CD4-positive, alpha-beta T cell (primary cell): Measurements from ENCODE around the gene APBA2. TPM values are rescaled to one million over a fixed set of nuclear protein-coding genes. Genes with fewer than 3 reads are reported as not detected.

Experiments used
- ATAC-seq: fragments of 200-7000 bp; cut with Tn5 transposase; one replicate; pipeline ENCODE4 v1.10.0; 2022; ENCODE audit warnings: mild to moderate bottlenecking; ENCODE audit not compliant: poor library complexity
- CTCF ChIA-PET: fragments of 350-600 bp; sonication (Branson Sonifier 250); formaldehyde crosslinking; loops from one replicate; lab custom pipeline; 2021; ENCODE audit warnings: antibody characterized with exemption, inconsistent platforms; lab: Charles Lee
- POLR2A ChIA-PET: fragments of 350-600 bp; sonication (Branson Sonifier 250); formaldehyde crosslinking; loops from one replicate; lab custom pipeline; 2021; ENCODE audit warnings: antibody characterized with exemption, inconsistent platforms; lab: Charles Lee
- DNase-seq, 14 experiments: peaks; one replicate each; pipeline ENCODE4 v3.0.0-alpha.2; 2013 to 2020; ENCODE audit warnings: mixed read lengths in 2 of 14
- H3K27ac ChIP-seq, 2 donors: one replicate each; pipeline versions ENCODE4 v1.5.1 to v1.7.0; 2013; ENCODE audit warnings: low read length in 2 of 2, low read depth in 1 of 2, mild to moderate bottlenecking in 1 of 2
- H3K27me3 ChIP-seq, 2 experiments: 1 replicate in 1 of 2; 2 replicates in 1 of 2; pipeline versions ENCODE4 v1.6.1 to v1.7.0; 2013; ENCODE audit warnings: low read length in 2 of 2, control low read depth in 1 of 2, mild to moderate bottlenecking in 1 of 2, moderate library complexity in 1 of 2; ENCODE audit not compliant: insufficient read depth in 2 of 2, control insufficient read depth in 1 of 2
- H3K36me3 ChIP-seq: one replicate; pipeline ENCODE4 v1.6.1; 2013; ENCODE audit warnings: low read length, control low read depth; ENCODE audit not compliant: insufficient read depth
- H3K4me1 ChIP-seq: one replicate; pipeline ENCODE4 v1.6.1; 2013; ENCODE audit warnings: low read length, control low read depth; ENCODE audit not compliant: insufficient read depth
- H3K4me3 ChIP-seq: one replicate; pipeline ENCODE4 v1.5.1; 2013; ENCODE audit warnings: mild to moderate bottlenecking, low read length, moderate library complexity
- H3K9me3 ChIP-seq, 2 experiments: 1 replicate in 1 of 2; 2 replicates in 1 of 2; pipeline versions ENCODE4 v1.6.1 to v1.7.0; 2013; ENCODE audit warnings: low read length in 2 of 2, mild to moderate bottlenecking in 2 of 2, control low read depth in 1 of 2, moderate library complexity in 1 of 2; ENCODE audit not compliant: control insufficient read depth in 1 of 2, insufficient read depth in 1 of 2
- H3K27ac Mint-ChIP-seq: one replicate; pipeline ENCODE4 v1.8.0; 2020; ENCODE audit warnings: mixed read lengths
- H3K27me3 Mint-ChIP-seq: one replicate; pipeline ENCODE4 v1.8.0; 2021; ENCODE audit warnings: mixed read lengths
- H3K36me3 Mint-ChIP-seq: one replicate; pipeline ENCODE4 v1.8.0; 2021; ENCODE audit warnings: low read depth, mixed read lengths
- H3K4me1 Mint-ChIP-seq: one replicate; pipeline ENCODE4 v1.8.0; 2021; ENCODE audit warnings: low read depth, mixed read lengths
- H3K4me3 Mint-ChIP-seq: one replicate; pipeline ENCODE4 v1.8.0; 2020; ENCODE audit warnings: mild to moderate bottlenecking, mixed read lengths
- H3K9me3 Mint-ChIP-seq: one replicate; pipeline ENCODE4 v1.8.0; 2020; ENCODE audit warnings: mixed read lengths
- CTCF ChIP-seq: fragments of 200-600 bp; IDR thresholded peaks from one replicate; pipeline ENCODE4 v1.8.0; 2022; ENCODE audit warnings: antibody characterized with exemption, mild to moderate bottlenecking
- intact Hi-C, 2 experiments: fragments of 100-400 bp; cut with DNase I in 1 of 2; cut with micrococcal nuclease in 1 of 2; formaldehyde crosslinking; loops; one replicate each; pipeline versions ENCODE4 v1.15.1 to v1.9.0; 2023 to 2025; cut with DNase I, micrococcal nuclease
- total RNA-seq, 174 experiments: library from RNA in 2 of 174; stranded (reverse) in 2 of 174; gene quantifications; one replicate each; pipeline ENCODE4 v1.2.3 and lab custom pipeline; 2021 to 2026

APBA2 gene
- total RNA-seq, 2 experiments from 2014 or later = 123 to 126 TPM

- Histone ChIP-seq H3K4me1 (peaks cover 37% of the 10 kb centered on the region), H3K4me3 (no peak overlapping the region), H3K9me3 (no peaks in the 10 kb centered on the region), H3K27me3 (no peaks in the 10 kb centered on the region), H3K27ac (no peak overlapping the region), H3K36me3 (peaks cover 17% of the 10 kb centered on the region)
- Mint-ChIP-seq H3K27me3 (no peaks in the 10 kb centered on the region), H3K9me3 (no peaks in the 10 kb centered on the region), H3K27ac (peak overlapping the region; percentile 69), H3K4me3 (no peak overlapping the region), H3K4me1 (peaks cover 65% of the 10 kb centered on the region), H3K36me3 (peaks cover 48% of the 10 kb centered on the region)
- ChIA-PET CTCF (no interaction called here), POLR2A (interaction anchor here (0.7 kb wide), 1 partner anchor 122 kb away, joined by 3 read pairs; no protein-coding TSS in a partner anchor)
- DNase-seq = no peak
- no peak for ATAC-seq
- intact Hi-C loops = no loop called here
- no peak for TF ChIP-seq CTCF
These were observed 107.9 kb downstream of the APBA2 start for GRCh38 chr15:28993720-28994053.

GRCh38 chr15:28994142-28994830 is 108.5 kb downstream of the APBA2 start:
- Mint-ChIP-seq H3K9me3 (no peaks in the 10 kb centered on the region), H3K4me1 (peaks cover 64% of the 10 kb centered on the region), H3K27me3 (no peaks in the 10 kb centered on the region), H3K4me3 (no peak overlapping the region), H3K27ac (peak overlapping the region; percentile 69), H3K36me3 (peaks cover 47% of the 10 kb centered on the region)
- H3K4me3 ChIP-seq = no peak overlapping the region
- no peak for TF ChIP-seq CTCF
- ATAC-seq (peak; percentile 74), DNase-seq (peak in 5 of 14 experiments; percentile 11 to 51 (median 13))
- peaks cover 37% of the 10 kb centered on the region for H3K4me1 ChIP-seq
- CTCF ChIA-PET = no interaction called here
- peaks cover 17% of the 10 kb centered on the region for H3K36me3 ChIP-seq
- POLR2A ChIA-PET = interaction anchor here (0.7 to 1.4 kb wide), 2 partner anchors 9 to 121 kb away, joined by 3 read pairs; no protein-coding TSS in a partner anchor
- H3K9me3 ChIP-seq = no peaks in the 10 kb centered on the region
- intact Hi-C loops = no loop called here
- H3K27ac ChIP-seq = no peak overlapping the region
- no peaks in the 10 kb centered on the region for H3K27me3 ChIP-seq

DNA sequence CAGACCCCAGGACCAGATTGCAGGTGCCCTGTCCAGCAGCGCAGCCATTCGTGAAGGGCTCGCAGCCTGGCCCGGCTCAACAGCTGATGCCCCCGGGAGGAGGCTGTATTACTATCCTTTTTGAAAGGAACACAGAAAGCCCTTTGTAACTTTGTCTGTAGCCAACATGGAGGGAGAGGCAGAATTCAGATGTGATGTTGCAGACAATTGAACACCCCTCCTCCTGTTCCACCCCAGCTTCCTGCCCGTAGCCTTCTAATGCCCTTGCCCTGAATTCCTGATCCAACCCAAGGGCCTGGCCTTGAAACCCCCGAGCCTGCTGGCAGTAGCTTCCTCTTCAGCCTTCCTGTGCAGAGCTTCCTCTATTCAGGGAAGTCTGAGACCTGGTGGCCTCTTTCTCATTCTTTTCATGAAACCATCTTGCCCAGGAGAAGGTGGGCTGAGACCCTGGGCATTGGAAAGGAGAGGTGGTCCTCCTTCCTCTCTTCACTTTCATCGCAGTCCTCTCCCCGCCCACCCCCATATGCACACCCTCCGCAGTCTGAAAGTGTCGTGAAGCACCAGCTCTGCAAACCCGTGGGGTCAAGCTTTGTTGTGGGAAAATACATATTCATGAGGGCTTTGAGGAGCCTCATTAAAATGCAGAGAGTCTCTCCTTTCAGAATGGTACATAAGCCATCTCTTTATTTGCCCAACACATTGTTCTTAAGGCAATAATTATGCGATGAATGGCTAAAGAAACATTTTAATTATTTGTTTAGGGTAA is 109.2 kb downstream of the APBA2 start:
- DNase-seq = no peak
- TF ChIP-seq CTCF = no peak
- ChIA-PET POLR2A (interaction anchor here (0.7 to 1.4 kb wide), 3 partner anchors 10 to 209 kb away, joined by 3 read pairs; no protein-coding TSS in a partner anchor), CTCF (no interaction called here)
- Histone ChIP-seq H3K27me3 (no peaks in the 10 kb centered on the region), H3K27ac (no peak overlapping the region), H3K4me3 (no peak overlapping the region), H3K4me1 (peaks cover 37% of the 10 kb centered on the region), H3K9me3 (no peaks in the 10 kb centered on the region), H3K36me3 (peaks cover 17% of the 10 kb centered on the region)
- no peaks in the 10 kb centered on the region for H3K27me3 Mint-ChIP-seq
- intact Hi-C loops = no loop called here
- no peaks in the 10 kb centered on the region for H3K9me3 Mint-ChIP-seq
- H3K4me1 Mint-ChIP-seq = peaks cover 69% of the 10 kb centered on the region
- H3K4me3 Mint-ChIP-seq = peak overlapping the region; percentile 46
- no peak for ATAC-seq
- peak overlapping the region; percentile 69 for H3K27ac Mint-ChIP-seq
- peaks cover 48% of the 10 kb centered on the region for H3K36me3 Mint-ChIP-seq
